Kidney (tissue), 14 donors: Measurements from ENCODE around the gene UBE4A. TPM values are rescaled to one million over a fixed set of nuclear protein-coding genes. Genes with fewer than 3 reads are reported as not detected.

Source experiments
- DNase-seq, 5 donors: peaks; one replicate each; pipeline ENCODE4 v3.0.0-alpha.2; 2013 to 2020
- FAIRE-seq: peaks from 2 replicates; lab custom pipeline; 2012; peaks lifted over from hg19 to GRCh38; lab: Jason Lieb, UNC
- H3K27ac ChIP-seq, 2 donors: one replicate each; pipeline ENCODE4 v1.7.0; 2013; ENCODE audit warnings: low read depth in 2 of 2, low read length in 2 of 2, inconsistent platforms in 1 of 2
- H3K27me3 ChIP-seq: one replicate; pipeline ENCODE4 v1.7.1; 2013; ENCODE audit warnings: low read length, inconsistent platforms; ENCODE audit not compliant: control insufficient read depth, insufficient read depth
- H3K36me3 ChIP-seq, 3 donors: one replicate each; pipeline versions ENCODE4 v1.7.0 to v1.7.1; 2013; ENCODE audit warnings: low read length in 3 of 3, control low read depth in 1 of 3, inconsistent platforms in 1 of 3; ENCODE audit not compliant: insufficient read depth in 3 of 3, control insufficient read depth in 2 of 3
- H3K4me1 ChIP-seq, 3 donors: one replicate each; pipeline versions ENCODE4 v1.7.0 to v1.7.1; 2013; ENCODE audit warnings: low read length in 3 of 3, inconsistent platforms in 1 of 3, low read depth in 1 of 3; ENCODE audit not compliant: control insufficient read depth in 2 of 3, insufficient read depth in 2 of 3
- H3K4me3 ChIP-seq, 3 donors: one replicate each; pipeline versions ENCODE4 v1.7.0 to v1.8.1; 2013; ENCODE audit warnings: low read length in 3 of 3, control low read depth in 1 of 3, inconsistent platforms in 1 of 3
- H3K9ac ChIP-seq, 3 donors: one replicate each; pipeline versions ENCODE4 v1.7.0 to v1.7.1; 2013; ENCODE audit warnings: low read length in 3 of 3, control low read depth in 1 of 3, inconsistent platforms in 1 of 3
- H3K9me3 ChIP-seq, 3 donors: one replicate each; pipeline versions ENCODE4 v1.7.0 to v1.7.1; 2013; ENCODE audit warnings: low read length in 3 of 3, control low read depth in 1 of 3, inconsistent platforms in 1 of 3; ENCODE audit not compliant: control insufficient read depth in 2 of 3, insufficient read depth in 1 of 3
- CTCF ChIP-seq: IDR thresholded peaks from 3 replicates; pipeline ENCODE4 v1.5.1; 2012; ENCODE audit warnings: mild to moderate bottlenecking, moderate library complexity, borderline replicate concordance; ENCODE audit not compliant: insufficient read depth; ENCODE audit errors: extremely low read depth
- intact Hi-C: fragments of 100-400 bp; cut with DNase I; formaldehyde crosslinking; loops from one replicate; pipeline ENCODE4 v1.11.1; 2022
- polyA plus RNA-seq: library from polyadenylated mRNA; stranded (reverse); fragments of 350-450 nt; fragmentation: Illumina TruSeq; extraction: RNeasy Lipid Tissue Mini Kit (QIAGEN cat#74804); gene quantifications from one replicate; pipeline ENCODE4 v1.2.3, GENCODE V29; 2014; ENCODE audit warnings: low read depth, low replicate concordance; ENCODE audit not compliant: insufficient read depth
- total RNA-seq: library from RNA; stranded (reverse); fragmentation: NEBNext Ultra II Directional; extraction: Animal tissue kit (Norgen Biotek cat#: 25700); gene quantifications from one replicate; pipeline ENCODE4 v1.2.1, GENCODE V29; 2021
- donor health status: control.
- donor health status: control.
- donor health status: control.
- donor health status: control.
- donor health status: control.
- donor health status: DM: yes; HTN: yes; CAD: no.
- donor health status: Normal renal cell carcinoma (clear cell type).

UBE4A gene
- total and polyA plus RNA-seq, 2 donors from 2014 or later: 11.2 to 39.2 TPM

GRCh38 chr11:118341815-118342489, 17.4 kb upstream of the UBE4A start:
- Histone ChIP-seq H3K4me3 (no peak overlapping the region), H3K4me1 (no peaks in the 10 kb centered on the region), H3K27me3 (no peaks in the 10 kb centered on the region), H3K27ac (no peak overlapping the region), H3K9ac (no peak overlapping the region), H3K36me3 (no peaks in the 10 kb centered on the region), H3K9me3 (no peaks in the 10 kb centered on the region)
- no peak for DNase-seq
- no peak for TF ChIP-seq CTCF
- intact Hi-C loops: no loop called here
- FAIRE-seq: no peak

GRCh38 chr11:118342503-118343161, 16.8 kb upstream of the UBE4A start, which contains the start of gene CD3D:
TSS of gene CD3D (minus strand) at chr11:118342705. CDS start at chr11:118342607, 98 bp downstream.
- no peak within 1 kb of the TSS for H3K4me3 ChIP-seq
- DNase-seq: no peak
- H3K9me3 ChIP-seq: no peaks in the 10 kb centered on the region
- TF ChIP-seq CTCF: no peak
- intact Hi-C loops: no loop called here
- H3K9ac ChIP-seq: no peak within 1 kb of the TSS
- H3K4me1 ChIP-seq: no peaks in the 10 kb centered on the region
- no peaks in the 10 kb centered on the region for H3K27me3 ChIP-seq
- no peak for FAIRE-seq
- no peak within 1 kb of the TSS for H3K27ac ChIP-seq
- H3K36me3 ChIP-seq: no peaks in the 10 kb centered on the region

- no peak for DNase-seq
Measured at GRCh38 chr11:118343248-118343647, 16.2 kb upstream of the UBE4A start.

More at GRCh38 chr11:118343248-118343647, 16.2 kb upstream of the UBE4A start:
- Histone ChIP-seq H3K4me3 (no peak overlapping the region), H3K9ac (no peak overlapping the region), H3K36me3 (no peaks in the 10 kb centered on the region), H3K4me1 (no peaks in the 10 kb centered on the region), H3K27ac (no peak overlapping the region), H3K27me3 (no peaks in the 10 kb centered on the region), H3K9me3 (no peaks in the 10 kb centered on the region)
- intact Hi-C loops: no loop called here
- FAIRE-seq: no peak
- no peak for TF ChIP-seq CTCF
